Ovary (tissue), 9 donors: Measurements from ENCODE around the gene SLIT3. TPM values are rescaled to one million over a fixed set of nuclear protein-coding genes. Genes with fewer than 3 reads are reported as not detected.

Experiments
- DNase-seq, 5 donors: peaks; one replicate each; pipeline ENCODE4 v3.0.0-alpha.2; 2019 to 2020
- H3K27ac ChIP-seq, 2 donors: fragments of 200-600 bp; one replicate each; pipeline versions ENCODE4 v1.5.1 to v1.8.0; 2019 to 2022
- H3K27me3 ChIP-seq: fragments of 200-600 bp; one replicate; pipeline ENCODE4 v1.8.0; 2022
- H3K36me3 ChIP-seq: fragments of 200-600 bp; sonication (generic); one replicate; pipeline ENCODE4 v1.5.1; 2019
- H3K4me1 ChIP-seq: one replicate; pipeline ENCODE4 v1.8.1; 2013; ENCODE audit warnings: mild to moderate bottlenecking, moderate library complexity; ENCODE audit not compliant: insufficient read depth
- H3K4me3 ChIP-seq: fragments of 200-600 bp; sonication (generic); one replicate; pipeline ENCODE4 v1.5.1; 2017
- H3K9me3 ChIP-seq, 2 donors: fragments of 200-600 bp in 1 of 2; sonication (generic) in 1 of 2; one replicate each; pipeline versions ENCODE4 v1.5.1 to v1.8.1; 2013 to 2019; ENCODE audit warnings: mild to moderate bottlenecking in 1 of 2, moderate library complexity in 1 of 2
- CTCF ChIP-seq, 3 donors: fragments of 450-650 bp in 2 of 3; fragments of 200-600 bp in 1 of 3; IDR thresholded peaks; one replicate each; pipeline versions ENCODE4 v1.5.1 to v1.8.0; 2016 to 2022; ENCODE audit warnings: antibody characterized with exemption in 3 of 3, mild to moderate bottlenecking in 1 of 3
- EP300 ChIP-seq: sonication (generic); formaldehyde crosslinking; IDR thresholded peaks from one replicate; pipeline ENCODE4 v1.6.1; 2017; ENCODE audit warnings: antibody characterized with exemption
- POLR2A ChIP-seq: fragments of 450-650 bp; IDR thresholded peaks from one replicate; pipeline ENCODE4 v1.6.1; 2017; ENCODE audit warnings: antibody characterized with exemption, mild to moderate bottlenecking, moderate library complexity
- WGBS, 3 donors: extraction: QIAGEN DNeasy Blood & Tissue Kit in 1 of 3; methylation state at CpG; one replicate each; pipeline versions ENCODE4 v1.1.5 to v1.1.7; 2013 to 2017; 5-methylcytosine and 5-hydroxymethylcytosine counted together
- intact Hi-C, 4 donors: fragments of 100-400 bp; cut with DNase I; formaldehyde crosslinking; loops; one replicate each; pipeline versions ENCODE4 v1.11.0 to v1.15.1; 2022 to 2023
- polyA plus RNA-seq, 2 donors: library from polyadenylated mRNA; stranded (reverse); fragments of 200-250 nt in 1 of 2; fragments of 350-450 nt in 1 of 2; fragmentation: Illumina TruSeq in 1 of 2; extraction: RNeasy Lipid Tissue Mini Kit (QIAGEN cat#74804) in 1 of 2; gene quantifications; one replicate each; pipeline ENCODE4 v1.2.3, GENCODE V29; 2013 to 2014
- total RNA-seq, 7 donors: library from RNA; depleted of rRNA in 2 of 7; stranded (reverse); fragments of >200 nt in 2 of 7; fragmentation: NEBNext Ultra II Directional in 3 of 7; extraction: Animal tissue kit (Norgen Biotek cat#: 25700) in 3 of 7; gene quantifications; one replicate each; pipeline versions ENCODE4 v1.1.0 to v1.2.4, GENCODE V29; 2016 to 2023
- donor health status: DM: no; HTN: no; CAD: no; lungs with moderate emphysema.
- donor health status: DM: no; HTN: no; CAD: no.
- donor health status: Bipolar disorder and iron deficiency.
- donor health status: DM: yes; HTN: yes; CAD: no.
- donor health status: DM: no; HTN: no; CAD: no.
- donor health status: DM: yes; HTN: yes; CAD: no.

The SLIT3 gene
- total and polyA plus RNA-seq, 9 donors: 10.3 to 106 (median 24.4) TPM

- no peak for TF ChIP-seq CTCF (IDR thresholded peaks at IDR 0.05)
- TF ChIP-seq EP300: no peak
- TF ChIP-seq POLR2A: no peak
- Histone ChIP-seq H3K27me3 (no peaks in the 10 kb centered on the region), H3K27ac (no peak overlapping the region), H3K36me3 (no peaks in the 10 kb centered on the region), H3K4me1 (peaks cover 3% of the 10 kb centered on the region), H3K9me3 (no peaks in the 10 kb centered on the region), H3K4me3 (no peak overlapping the region)
- intact Hi-C loops: no loop called here
- no peak for DNase-seq
- WGBS, 3 donors: 51 to 66% (median 53%) methylated on average over 4 of the region's 4 CpGs
Measured at GRCh38 chr5:169012450-169012849, 288.5 kb downstream of the SLIT3 start.

GRCh38 chr5:169011451-169011850, 289.5 kb downstream of the SLIT3 start:
- no peak overlapping the region for H3K4me3 ChIP-seq
- H3K27me3 ChIP-seq: no peaks in the 10 kb centered on the region
- H3K27ac ChIP-seq: no peak overlapping the region
- DNase-seq: no peak
- TF ChIP-seq POLR2A (no peak), CTCF (IDR thresholded peaks at IDR 0.05) (no peak), EP300 (no peak)
- WGBS, 3 donors: 21 to 34% (median 21%) methylated on average over 5 of the region's 5 CpGs
- H3K9me3 ChIP-seq: no peaks in the 10 kb centered on the region
- H3K4me1 ChIP-seq: peaks cover 3% of the 10 kb centered on the region
- no peaks in the 10 kb centered on the region for H3K36me3 ChIP-seq
- intact Hi-C loops: no loop called here

GRCh38 chr5:169011009-169011408, 289.9 kb downstream of the SLIT3 start:
- WGBS, 3 donors: 64 to 87% (median 86%) methylated on average over 4 of the region's 4 CpGs
- Histone ChIP-seq H3K27ac (no peak overlapping the region), H3K9me3 (no peaks in the 10 kb centered on the region), H3K4me3 (no peak overlapping the region), H3K4me1 (peaks cover 3% of the 10 kb centered on the region), H3K36me3 (no peaks in the 10 kb centered on the region), H3K27me3 (no peaks in the 10 kb centered on the region)
- DNase-seq: no peak
- TF ChIP-seq POLR2A: no peak
- TF ChIP-seq CTCF (IDR thresholded peaks at IDR 0.05): no peak
- no peak for TF ChIP-seq EP300
- intact Hi-C loops: no loop called here

- intact Hi-C loops: loop anchor here in 1 of 4 donors (5.0 kb wide), 1 partner anchor 293 kb away; the partner anchor contains the start of gene SLIT3
- DNase-seq: no peak
- Histone ChIP-seq H3K27ac (no peak overlapping the region), H3K4me3 (no peak overlapping the region), H3K4me1 (peaks cover 6% of the 10 kb centered on the region), H3K36me3 (no peaks in the 10 kb centered on the region), H3K27me3 (no peaks in the 10 kb centered on the region), H3K9me3 (no peaks in the 10 kb centered on the region)
- TF ChIP-seq CTCF (IDR thresholded peaks at IDR 0.05) (no peak), EP300 (no peak), POLR2A (no peak)
- WGBS, 3 donors: 26 to 60% (median 59%) methylated on average over 5 of the region's 5 CpGs
Measured at GRCh38 chr5:169009123-169009522, 291.8 kb downstream of the SLIT3 start.
